NCI-H2227 treated with DMSO at 0.1 percent for 48 hours (cell line): ENCODE data around the gene CCDC102A.

ENCODE experiments used
- DNase-seq: peaks from one replicate; lab custom pipeline; 2025; lab: John Stamatoyannopoulos, UW

CCDC102A gene

GRCh38 chr16:57519796-57520360 lies 16.5 kb downstream of the CCDC102A start:
- DNase-seq: no peak

- no peak for DNase-seq
Measured at GRCh38 chr16:57518922-57519321, 17.4 kb downstream of the CCDC102A start.

GRCh38 chr16:57518520-57518919 lies 17.9 kb downstream of the CCDC102A start:
- no peak for DNase-seq

GRCh38 chr16:57517397-57518367 lies 18.7 kb downstream of the CCDC102A start:
- DNase-seq: no peak

GRCh38 chr16:57516773-57517172 lies 19.6 kb downstream of the CCDC102A start:
- no peak for DNase-seq

GRCh38 chr16:57516176-57516725 lies 20.1 kb downstream of the CCDC102A start:
- DNase-seq: no peak

GRCh38 chr16:57514791-57515600 lies 21.4 kb downstream of the CCDC102A start:
- no peak for DNase-seq

GRCh38 chr16:57514371-57514770 lies 22.0 kb downstream of the CCDC102A start:
- no peak for DNase-seq

GRCh38 chr16:57513371-57514102 lies 22.8 kb downstream of the CCDC102A start:
- DNase-seq: no peak

GRCh38 chr16:57512296-57513001 lies 23.9 kb downstream of the CCDC102A start:
- no peak for DNase-seq

GRCh38 chr16:57510016-57510871 lies 26.1 kb downstream of the CCDC102A start:
- DNase-seq: no peak

- no peak for DNase-seq
Measured at GRCh38 chr16:57509231-57509923, 27.0 kb downstream of the CCDC102A start.

GRCh38 chr16:57508035-57508425 lies 28.3 kb downstream of the CCDC102A start:
- DNase-seq: no peak

GRCh38 chr16:57507136-57508034 lies 29.0 kb downstream of the CCDC102A start:
- DNase-seq: peak; percentile 48

- DNase-seq: no peak
Measured at GRCh38 chr16:57505169-57505568, 31.2 kb downstream of the CCDC102A start.

- DNase-seq: no peak
Measured at GRCh38 chr16:57504491-57504890, 31.9 kb downstream of the CCDC102A start.

- DNase-seq: no peak
Measured at GRCh38 chr16:57504001-57504400, 32.4 kb downstream of the CCDC102A start.

- DNase-seq: no peak
Measured at GRCh38 chr16:57503366-57503765, 33.0 kb downstream of the CCDC102A start.
